SHP77 treated with DMSO at 0.1 percent for 48 hours (cell line): ENCODE results near the gene ZYG11A.

Source experiments
- DNase-seq: peaks from one replicate; lab custom pipeline; 2025; lab: John Stamatoyannopoulos, UW

The ZYG11A gene

GRCh38 chr1:52918201-52918600 is 75.6 kb downstream of the ZYG11A start:
- no peak for DNase-seq

GRCh38 chr1:52919051-52919722 is 76.6 kb downstream of the ZYG11A start:
- no peak for DNase-seq

GRCh38 chr1:52919723-52920483 is 77.3 kb downstream of the ZYG11A start:
- DNase-seq, result no peak

- no peak for DNase-seq
These were observed 78.3 kb downstream of the ZYG11A start for GRCh38 chr1:52920791-52921291.

GRCh38 chr1:52925571-52926005 is 83.0 kb downstream of the ZYG11A start:
- no peak for DNase-seq

GRCh38 chr1:52926864-52927211 is 84.3 kb downstream of the ZYG11A start:
- no peak for DNase-seq

GRCh38 chr1:52927212-52928014 is 84.9 kb downstream of the ZYG11A start, which contains the start of gene SCP2:
Gene SCP2, plus strand, starts transcription at chr1:52927276. Its CDS starts 121 bp downstream, at chr1:52927397.
- no peak for DNase-seq

GRCh38 chr1:52928015-52928404 is 85.5 kb downstream of the ZYG11A start:
- no peak for DNase-seq

- DNase-seq, result no peak
These were observed 86.5 kb downstream of the ZYG11A start for GRCh38 chr1:52929019-52929418.

- DNase-seq, result no peak
These were observed 95.0 kb downstream of the ZYG11A start for GRCh38 chr1:52937433-52938182.

GRCh38 chr1:52938183-52938451 is 95.6 kb downstream of the ZYG11A start:
- DNase-seq, result no peak

GRCh38 chr1:52943876-52944416 is 101.4 kb downstream of the ZYG11A start:
- DNase-seq, result no peak

- no peak for DNase-seq
These were observed 102.0 kb downstream of the ZYG11A start for GRCh38 chr1:52944566-52944965.
